OCI-LY7 (cell line): ENCODE results near the gene TRIO.

ENCODE experiments used
- EZH2phosphoT487 ChIP-seq: fragments of 200-600 bp; sonication (generic); IDR thresholded peaks from 2 replicates; pipeline ENCODE4 v1.6.1; 2018; ENCODE audit warnings: low read depth, borderline replicate concordance, mild to moderate bottlenecking, mixed run types, antibody characterized with exemption, low read length, moderate library complexity, mixed read lengths
- TF ChIP-seq, protein P1 (sequence below): fragments of 200-600 bp; sonication (generic); conservative IDR thresholded peaks from 2 replicates; pipeline ENCODE4 v1.5.1; 2014; ENCODE audit warnings: mild to moderate bottlenecking, antibody characterized with exemption, low read length, moderate library complexity, mixed read lengths

DNA sequence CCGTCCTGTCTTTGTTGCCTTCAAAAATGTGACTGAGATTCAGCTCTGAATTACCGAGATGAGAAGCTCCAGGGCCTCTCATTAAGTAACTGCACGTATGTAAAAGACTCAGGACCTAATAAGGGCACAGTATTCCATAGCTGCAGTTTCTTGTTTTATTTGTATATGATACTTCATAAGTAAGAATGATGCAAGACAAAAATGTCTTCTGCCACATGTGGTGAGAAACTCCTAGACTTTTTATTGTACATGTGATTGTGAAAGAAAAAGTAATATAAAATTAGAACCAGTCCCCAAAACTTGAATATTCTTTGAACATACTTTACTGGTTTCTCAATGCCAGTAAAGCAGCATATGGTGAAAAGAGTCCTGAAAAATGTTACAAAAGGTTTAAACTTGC, 328.4 kb downstream of the TRIO start:
- TF ChIP-seq, protein P1, sequence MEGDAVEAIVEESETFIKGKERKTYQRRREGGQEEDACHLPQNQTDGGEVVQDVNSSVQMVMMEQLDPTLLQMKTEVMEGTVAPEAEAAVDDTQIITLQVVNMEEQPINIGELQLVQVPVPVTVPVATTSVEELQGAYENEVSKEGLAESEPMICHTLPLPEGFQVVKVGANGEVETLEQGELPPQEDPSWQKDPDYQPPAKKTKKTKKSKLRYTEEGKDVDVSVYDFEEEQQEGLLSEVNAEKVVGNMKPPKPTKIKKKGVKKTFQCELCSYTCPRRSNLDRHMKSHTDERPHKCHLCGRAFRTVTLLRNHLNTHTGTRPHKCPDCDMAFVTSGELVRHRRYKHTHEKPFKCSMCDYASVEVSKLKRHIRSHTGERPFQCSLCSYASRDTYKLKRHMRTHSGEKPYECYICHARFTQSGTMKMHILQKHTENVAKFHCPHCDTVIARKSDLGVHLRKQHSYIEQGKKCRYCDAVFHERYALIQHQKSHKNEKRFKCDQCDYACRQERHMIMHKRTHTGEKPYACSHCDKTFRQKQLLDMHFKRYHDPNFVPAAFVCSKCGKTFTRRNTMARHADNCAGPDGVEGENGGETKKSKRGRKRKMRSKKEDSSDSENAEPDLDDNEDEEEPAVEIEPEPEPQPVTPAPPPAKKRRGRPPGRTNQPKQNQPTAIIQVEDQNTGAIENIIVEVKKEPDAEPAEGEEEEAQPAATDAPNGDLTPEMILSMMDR: no peak
- no peak for TF ChIP-seq EZH2phosphoT487
